ENCODE data around the gene IL1R2. TPM values are rescaled to one million over a fixed set of nuclear protein-coding genes. Genes with fewer than 3 reads are reported as not detected.

The IL1R2 gene
- total and polyA plus RNA-seq, 8 donors = 0.39 to 3.8 (median 1.6) TPM

- FAIRE-seq (no peak), DNase-seq (no peak), ATAC-seq (peak in 1 of 4 donors; percentile 22)
- TF ChIP-seq CTCF (IDR thresholded peaks at IDR 0.05) = no peak
- Histone ChIP-seq H3K4me3 (no peak overlapping the region), H3K27me3 (no peaks in the 10 kb centered on the region), H3K27ac (no peak overlapping the region), H3K36me3 (no peaks in the 10 kb centered on the region), H3K9me3 (no peaks in the 10 kb centered on the region), H3K4me1 (peaks cover 0 to 5% (median 0%) of the 10 kb centered on the region in 3 donors)
- intact Hi-C loops (cut with DNase I) = no loop called here
- WGBS, 2 donors = 78 to 81% methylated on average over 8 of the region's 8 CpGs
These were observed 61.3 kb downstream of the IL1R2 start for GRCh38 chr2:102053096-102053495.

GRCh38 chr2:102055346-102055990 is 63.7 kb downstream of the IL1R2 start:
- no peaks in the 10 kb centered on the region for H3K9me3 ChIP-seq
- no peak for DNase-seq
- H3K27me3 ChIP-seq = no peaks in the 10 kb centered on the region
- no peak overlapping the region for H3K4me3 ChIP-seq
- no peak for FAIRE-seq
- TF ChIP-seq CTCF (IDR thresholded peaks at IDR 0.05) = no peak
- ATAC-seq = peak in 1 of 4 donors; percentile 44
- peak overlapping the region in 1 of 4 donors; percentile 35 for H3K27ac ChIP-seq
- H3K4me1 ChIP-seq = peaks cover 0 to 2% (median 0%) of the 10 kb centered on the region in 3 donors
- WGBS, 2 donors = 78 to 81% methylated on average over 5 of the region's 5 CpGs
- intact Hi-C loops (cut with DNase I) = no loop called here
- no peaks in the 10 kb centered on the region for H3K36me3 ChIP-seq

- FAIRE-seq = no peak
- ATAC-seq = peak in 1 of 4 donors; percentile 27
These were observed 64.4 kb downstream of the IL1R2 start for GRCh38 chr2:102056079-102056581.

GRCh38 chr2:102057502-102058292 is 65.9 kb downstream of the IL1R2 start:
- no peak for ATAC-seq
- FAIRE-seq = no peak

More at GRCh38 chr2:102056079-102056581, 64.4 kb downstream of the IL1R2 start:
- Histone ChIP-seq H3K9me3 (no peaks in the 10 kb centered on the region), H3K4me1 (no peaks in the 10 kb centered on the region), H3K4me3 (no peak overlapping the region), H3K27ac (peak overlapping the region in 1 of 4 donors; percentile 35), H3K27me3 (no peaks in the 10 kb centered on the region), H3K36me3 (no peaks in the 10 kb centered on the region)
- intact Hi-C loops (cut with DNase I) = no loop called here
- no peak for DNase-seq
- TF ChIP-seq CTCF (IDR thresholded peaks at IDR 0.05) = no peak
- WGBS, 2 donors = 74 to 91% methylated on average over 3 of the region's 3 CpGs

More at GRCh38 chr2:102057502-102058292, 65.9 kb downstream of the IL1R2 start:
- TF ChIP-seq CTCF (IDR thresholded peaks at IDR 0.05) = no peak
- H3K9me3 ChIP-seq = no peaks in the 10 kb centered on the region
- peaks cover 0 to 3% (median 0%) of the 10 kb centered on the region in 3 donors for H3K4me1 ChIP-seq
- H3K27me3 ChIP-seq = no peaks in the 10 kb centered on the region
- no peaks in the 10 kb centered on the region for H3K36me3 ChIP-seq
- H3K27ac ChIP-seq = no peak overlapping the region
- no peak for DNase-seq
- 69 to 75% methylated on average over 14 of the region's 14 CpGs for WGBS, 2 donors
- intact Hi-C loops (cut with DNase I) = no loop called here
- H3K4me3 ChIP-seq = no peak overlapping the region

All from pancreas (tissue), 10 donors.